ENCODE measurements around the gene DALRD3.

GRCh38 chr3:49023775-49024174 is 5.4 kb upstream of the DALRD3 start:
- TF ChIP-seq PKNOX1 (IDR thresholded peaks at IDR 0.05) (no peak), BHLHE40 (IDR thresholded peaks at IDR 0.05; ENCODE audit: borderline replicate concordance) (no peak), TARDBP (IDR thresholded peaks at IDR 0.05) (no peak), ZNF384 (IDR thresholded peaks at IDR 0.05) (no peak), ARNT (IDR thresholded peaks at IDR 0.05) (no peak), ELF4 (IDR thresholded peaks at IDR 0.05) (no peak)

Measured in HEK293T (cell line).